Activated CD8-positive, alpha-beta memory T cell treated with anti-CD3 and anti-CD28 coated beads for 48 hours (primary cell): ENCODE results near the gene DGCR2.
"Not testable (repeated sequence)": the region's sequence is repeated elsewhere in the genome, so short reads cannot be mapped to it uniquely, and the experiment has no call there.

Experiments
- DNase-seq, 3 experiments: peaks; one replicate each; pipeline ENCODE4 v3.0.0-alpha.2; 2020; ENCODE audit warnings: low read depth in 2 of 3, low spot score in 2 of 3

DGCR2 gene

GRCh38 chr22:18988958-18989357 lies 133.3 kb downstream of the DGCR2 start:
- no peak for DNase-seq

DNA sequence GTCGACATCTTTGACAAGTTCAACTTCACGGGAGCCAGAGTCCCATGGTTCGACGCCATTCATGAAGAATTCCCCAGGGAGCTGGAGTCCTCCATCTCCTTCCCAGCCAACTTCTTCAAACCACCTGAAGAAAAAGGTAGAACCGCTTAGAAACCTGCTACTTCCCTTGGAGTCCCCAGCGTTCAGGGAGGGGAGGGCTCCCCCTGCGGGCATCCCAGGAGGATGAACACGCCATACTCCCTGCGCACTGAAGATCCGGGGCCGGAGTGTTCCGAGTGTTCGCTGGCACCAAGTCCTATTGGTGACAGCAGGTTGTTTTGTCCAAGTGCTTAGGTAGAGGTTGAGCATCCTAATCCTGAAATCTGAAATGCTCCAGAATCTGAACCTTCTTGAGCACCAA lies 134.4 kb downstream of the DGCR2 start:
- no peak for DNase-seq

DNA sequence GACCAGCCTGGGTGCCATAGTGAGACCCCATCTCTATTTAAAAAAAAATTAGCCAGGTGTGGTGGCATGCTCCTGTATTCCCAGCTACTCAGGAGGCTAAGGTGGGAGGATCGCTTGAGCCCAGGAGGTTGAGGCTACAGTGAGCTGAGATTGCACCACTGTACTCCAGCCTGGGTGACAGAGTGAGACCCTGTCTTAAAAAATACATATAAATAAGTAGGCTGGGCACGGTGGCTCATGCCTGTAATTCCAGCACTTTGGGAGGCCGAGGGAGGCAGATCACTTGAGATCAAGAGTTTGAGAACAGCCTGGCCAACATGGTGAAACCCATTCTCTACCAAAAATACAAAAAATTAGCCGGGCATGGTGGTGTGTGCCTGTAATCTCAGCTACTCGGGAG lies 135.1 kb downstream of the DGCR2 start:
- not testable (repeated sequence) for DNase-seq
